Fibroblast of skin of back (primary cell): ENCODE results near the gene NEAT1.
"Not testable (repeated sequence)": the region's sequence is repeated elsewhere in the genome, so short reads cannot be mapped to it uniquely, and the experiment has no call there.

Source experiments
- DNase-seq: peaks from one replicate; pipeline ENCODE4 v3.0.0-alpha.2; 2013

Gene NEAT1

GRCh38 chr11:65454311-65454695 lies 31.7 kb downstream of the NEAT1 start:
- peak; percentile 91 for DNase-seq

DNA sequence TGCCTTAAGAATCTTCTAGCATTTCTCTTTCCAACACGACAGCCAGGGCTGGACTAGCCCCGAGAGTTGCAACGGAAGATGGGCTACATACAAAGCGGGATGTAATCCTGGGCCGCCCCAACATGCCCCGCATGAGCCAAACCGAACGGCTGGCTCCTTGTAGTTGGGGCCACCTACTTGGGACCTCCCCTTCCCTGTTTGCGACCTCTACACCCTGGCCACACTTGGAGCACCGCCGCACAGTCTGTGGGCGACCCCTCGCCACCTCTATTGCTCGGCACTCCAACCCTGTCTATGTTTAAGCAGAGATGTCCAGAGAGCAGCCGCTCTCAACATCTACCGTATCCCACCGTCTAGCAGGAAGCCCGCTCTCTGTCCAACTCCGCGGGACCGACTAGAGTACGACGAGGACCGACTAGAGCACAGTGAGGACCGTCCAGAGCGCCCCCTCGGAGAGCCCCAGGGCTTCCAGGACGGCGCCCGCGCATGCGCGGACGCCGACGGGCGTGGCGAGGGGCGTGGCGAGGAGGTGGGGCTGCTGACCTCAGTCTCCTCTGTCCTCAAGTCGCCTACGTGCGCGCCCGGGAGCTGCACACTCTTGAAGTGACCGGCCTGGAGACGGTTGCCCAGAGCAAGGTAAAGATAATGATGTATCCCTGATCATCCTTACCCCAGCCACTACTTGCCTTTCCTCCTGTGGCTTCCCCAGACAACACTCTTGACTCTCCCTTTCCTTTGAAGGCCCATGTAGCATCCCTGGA lies 32.3 kb downstream of the NEAT1 start:
- peak; percentile 88 for DNase-seq

- DNase-seq, result no peak
Observed at GRCh38 chr11:65456418-65456817, 33.8 kb downstream of the NEAT1 start.

GRCh38 chr11:65459552-65459951 lies 37.0 kb downstream of the NEAT1 start:
- DNase-seq, result no peak

GRCh38 chr11:65465471-65465870 lies 42.9 kb downstream of the NEAT1 start:
- not testable (repeated sequence) for DNase-seq

GRCh38 chr11:65467306-65467705 lies 44.7 kb downstream of the NEAT1 start:
- DNase-seq, result not testable (repeated sequence)

DNA sequence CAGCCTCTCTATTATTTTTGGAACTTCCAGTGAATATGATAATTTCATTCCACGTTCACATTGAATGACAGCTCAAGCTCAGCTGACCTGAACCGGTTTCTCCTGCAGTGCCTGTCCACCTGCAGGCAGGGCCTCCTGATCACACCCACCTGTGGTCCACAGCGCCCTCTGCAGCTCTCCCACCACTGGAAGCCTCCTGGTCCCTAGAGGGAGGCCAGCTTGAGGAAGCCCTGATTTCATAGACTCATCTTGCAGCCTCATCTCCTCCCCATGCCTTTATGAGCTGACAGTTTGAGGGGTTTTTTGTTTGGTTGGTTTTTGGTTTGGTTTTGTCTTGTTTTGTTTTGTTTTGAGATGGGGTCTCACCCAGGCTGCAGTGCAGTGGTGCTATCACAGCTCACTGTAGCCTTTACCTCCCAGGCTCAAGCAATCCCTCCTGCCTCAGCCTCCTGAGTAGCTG lies 46.3 kb downstream of the NEAT1 start:
- DNase-seq, result no peak

DNA sequence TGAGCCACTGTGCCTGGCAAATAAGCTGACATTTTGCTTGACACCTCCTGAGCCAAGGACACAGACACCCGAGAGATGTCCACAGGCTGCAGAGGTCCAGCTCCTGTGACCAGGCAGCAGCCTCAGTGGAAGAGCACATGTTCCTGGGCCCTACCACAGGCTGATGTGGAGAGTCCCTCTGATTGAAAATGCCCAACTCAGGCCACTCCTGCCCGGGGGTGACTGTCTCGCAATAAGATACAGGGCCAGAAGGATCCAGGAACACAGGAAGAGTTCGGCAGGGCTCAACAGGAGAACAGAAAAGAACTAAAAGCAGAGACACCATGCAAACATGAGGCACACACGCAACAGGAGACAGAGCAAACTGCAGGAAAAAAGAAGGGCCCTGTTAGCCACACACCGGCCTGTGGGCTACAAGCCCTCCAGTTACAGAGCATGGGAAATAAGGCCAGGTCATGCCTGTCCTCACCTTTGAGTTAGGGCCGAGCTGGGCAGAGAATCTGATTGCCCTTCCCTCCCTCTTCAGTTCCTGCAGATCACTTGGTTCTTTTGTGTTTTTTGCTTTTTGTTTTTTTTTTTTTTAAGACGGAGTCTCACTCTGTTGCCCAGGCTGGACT lies 47.9 kb downstream of the NEAT1 start:
- no peak for DNase-seq

GRCh38 chr11:65471447-65471891 lies 48.9 kb downstream of the NEAT1 start:
- peak; percentile 80 for DNase-seq

GRCh38 chr11:65472588-65473277 lies 50.1 kb downstream of the NEAT1 start:
- DNase-seq, result not testable (repeated sequence)

- DNase-seq, result no peak
Observed at GRCh38 chr11:65473278-65473860, 50.8 kb downstream of the NEAT1 start.

- no peak for DNase-seq
Observed at GRCh38 chr11:65474864-65475263, 52.3 kb downstream of the NEAT1 start.

DNA sequence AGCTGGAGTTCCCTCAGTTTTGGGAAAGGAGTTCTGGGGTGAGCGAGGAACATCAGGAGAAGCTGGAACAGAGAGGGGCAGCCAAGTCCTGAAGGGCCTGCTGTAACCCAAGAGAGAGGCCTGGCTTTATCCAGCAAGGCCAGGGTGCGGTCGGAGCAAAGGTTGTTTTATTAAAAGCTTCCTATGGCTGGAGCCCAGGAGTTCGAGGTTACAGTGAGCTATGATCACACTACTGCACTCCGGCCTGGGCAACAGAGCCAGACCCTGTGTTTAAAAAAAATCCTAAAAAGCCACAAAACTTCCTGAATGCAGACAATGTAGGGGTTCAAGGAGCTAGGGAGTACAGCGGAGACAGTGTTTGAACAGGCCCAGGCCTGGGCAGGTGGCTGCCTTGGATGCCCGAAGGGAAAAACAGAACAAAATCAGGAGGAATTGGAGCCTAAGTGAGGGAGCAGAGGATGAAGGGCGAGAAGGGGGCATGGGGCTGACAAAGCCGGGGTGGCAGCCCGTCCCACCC lies 54.1 kb downstream of the NEAT1 start:
- DNase-seq, result no peak

- DNase-seq, result peak; percentile 97
Observed at GRCh38 chr11:65477149-65477965, 54.8 kb downstream of the NEAT1 start.

GRCh38 chr11:65478388-65479183 lies 56.0 kb downstream of the NEAT1 start:
- DNase-seq, result peak; percentile 48

GRCh38 chr11:65479184-65480145 lies 56.9 kb downstream of the NEAT1 start:
- DNase-seq, result peak; percentile 90

DNA sequence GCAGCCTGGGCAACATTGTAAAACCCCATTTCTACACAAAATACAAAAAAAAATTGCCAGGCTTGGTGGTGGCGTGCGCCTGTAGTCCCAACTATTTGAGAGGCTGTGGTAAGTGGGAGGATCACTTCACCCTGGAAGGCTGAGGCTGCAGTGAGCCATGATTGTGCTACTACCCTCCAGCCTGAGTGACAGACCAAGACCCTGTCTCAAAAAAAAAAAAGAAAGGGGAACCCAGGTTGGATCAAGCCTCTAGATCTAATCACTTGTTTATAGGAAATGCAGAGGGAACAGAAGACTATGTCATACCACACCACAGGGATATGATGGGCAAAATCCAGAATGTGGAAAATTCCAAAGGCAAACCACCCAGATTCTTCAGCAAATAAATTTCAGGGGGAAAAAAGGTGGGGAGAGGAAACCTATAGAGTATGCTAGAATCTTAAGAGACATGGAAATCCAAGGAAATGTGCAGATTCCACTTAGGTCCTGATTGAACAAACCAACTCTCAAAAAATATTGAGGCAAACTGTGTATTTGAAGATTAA lies 59.8 kb downstream of the NEAT1 start:
- peak; percentile 55 for DNase-seq

DNA sequence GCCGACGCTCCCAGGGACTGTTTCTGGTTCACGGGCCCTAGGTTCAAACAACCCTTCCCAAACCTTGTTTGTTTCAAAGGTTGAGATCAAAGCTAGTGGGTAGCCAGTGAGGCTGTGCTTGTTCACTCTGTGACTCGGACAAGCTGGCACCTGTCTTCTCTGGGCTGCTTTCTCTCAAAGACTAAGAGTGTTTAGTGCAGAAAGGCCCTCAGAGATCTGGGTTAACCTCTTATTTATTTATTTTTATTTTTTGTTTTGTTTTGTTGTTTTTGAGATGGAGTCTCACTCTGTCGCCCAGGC lies 63.3 kb downstream of the NEAT1 start:
- no peak for DNase-seq

- DNase-seq, result no peak
Observed at GRCh38 chr11:65486570-65487466, 64.2 kb downstream of the NEAT1 start.
